Spleen (tissue), 11 donors: Measurements from ENCODE around the gene TBX10. TPM values are rescaled to one million over a fixed set of nuclear protein-coding genes. Genes with fewer than 3 reads are reported as not detected.

ENCODE experiments used
- polyA plus RNA-seq, 3 donors: library from polyadenylated mRNA; stranded (reverse); fragments of 200-250 nt; gene quantifications; one replicate each; pipeline ENCODE4 v1.2.1, GENCODE V29; 2013
- small RNA-seq, 4 donors: library from RNA; depleted of rRNA; stranded (forward); fragments of <200 nt; gene quantifications; one replicate each; pipeline ENCODE3, GENCODE V24; 2016
- total RNA-seq, 7 donors: library from RNA; depleted of rRNA in 3 of 7; stranded (reverse); fragments of >200 nt in 3 of 7; fragmentation: NEBNext Ultra II Directional in 4 of 7; extraction: Animal tissue kit (Norgen Biotek cat#: 25700) in 4 of 7; gene quantifications; one replicate each; pipeline versions ENCODE4 v1.1.0 to v1.2.1, GENCODE V29; 2016 to 2021
- donor health status: healthy with polysubstance abuse.
- donor health status: DM: no; HTN: no; CAD: no; lungs with moderate emphysema.
- donor health status: DM: no; HTN: no; CAD: no.
- donor health status: Bipolar disorder and iron deficiency.
- donor health status: healthy.
- donor health status: DM: no; HTN: no; CAD: no.
- donor health status: DM: yes; HTN: yes; CAD: no.

The TBX10 gene
- total and polyA plus RNA-seq, 10 donors, result 0.08 TPM; not detected in 9

Small RNAs within 50 kb of the gene (small RNA-seq; reads per million reads assigned to genes)
- 0 reads per million in 4 donors for gene AP003385.3
- 0 reads per million in 4 donors for gene RPL37P2

Other genes starting within 250 kb of the TBX10 start
- 10 to 100 TPM; 21.6 to 37.5 (median 29.7) TPM for gene RAD9A, start 247.8 kb downstream of the TBX10 start, total RNA-seq
- gene RAD9A, start 247.8 kb downstream of the TBX10 start, polyA plus RNA-seq, result 10 to 100 TPM; 18.2 to 44.8 (median 37.1) TPM
- 100 to 1,000 TPM; 147 to 192 (median 157) TPM for gene PPP1CA, start 237.9 kb downstream of the TBX10 start, total RNA-seq
- gene PPP1CA, start 237.9 kb downstream of the TBX10 start, polyA plus RNA-seq, result 100 to 1,000 TPM; 152 to 207 (median 170) TPM
- gene TBC1D10C, start 235.7 kb downstream of the TBX10 start, total RNA-seq, result 100 to 1,000 TPM in 4 of 7 donors, 10 to 100 TPM in 3; 66.3 to 132 (median 101) TPM
- gene TBC1D10C, start 235.7 kb downstream of the TBX10 start, polyA plus RNA-seq, result 100 to 1,000 TPM; 174 to 270 (median 196) TPM
- gene CARNS1, start 224.1 kb downstream of the TBX10 start, total RNA-seq, result 1 to 10 TPM; 1.9 to 4.4 (median 2.1) TPM
- 1 to 10 TPM; 1.0 to 2.0 (median 1.8) TPM for gene CARNS1, start 224.1 kb downstream of the TBX10 start, polyA plus RNA-seq
- gene RPS6KB2, start 211.3 kb downstream of the TBX10 start, total RNA-seq, result 10 to 100 TPM; 51.5 to 65.4 (median 55.4) TPM
- 10 to 100 TPM; 39.5 to 95.0 (median 53.8) TPM for gene RPS6KB2, start 211.3 kb downstream of the TBX10 start, polyA plus RNA-seq
- gene PTPRCAP, start 202.1 kb downstream of the TBX10 start, total RNA-seq, result 100 to 1,000 TPM; 119 to 278 (median 187) TPM
- 100 to 1,000 TPM; 410 to 557 (median 479) TPM for gene PTPRCAP, start 202.1 kb downstream of the TBX10 start, polyA plus RNA-seq
- gene CORO1B, start 196.3 kb downstream of the TBX10 start, total RNA-seq, result 100 to 1,000 TPM in 4 of 7 donors, 10 to 100 TPM in 3; 68.1 to 143 (median 117) TPM
- gene CORO1B, start 196.3 kb downstream of the TBX10 start, polyA plus RNA-seq, result 10 to 100 TPM; 40.5 to 70.8 (median 53.7) TPM
- gene GPR152, start 187.0 kb downstream of the TBX10 start, total RNA-seq, result not detected
- under 1 TPM in 1 of 3 donors, not detected in 2; 0.10 TPM for gene GPR152, start 187.0 kb downstream of the TBX10 start, polyA plus RNA-seq
- 10 to 100 TPM; 12.7 to 27.3 (median 21.3) TPM for gene CABP4, start 184.4 kb downstream of the TBX10 start, total RNA-seq
- 1 to 10 TPM; 2.6 to 6.2 (median 3.0) TPM for gene CABP4, start 184.4 kb downstream of the TBX10 start, polyA plus RNA-seq
- 100 to 1,000 TPM in 3 of 7 donors, 10 to 100 TPM in 4; 48.5 to 192 (median 66.6) TPM for gene TMEM134, start 170.5 kb downstream of the TBX10 start, total RNA-seq
- 100 to 1,000 TPM in 1 of 3 donors, 10 to 100 TPM in 2; 94.6 to 123 (median 95.1) TPM for gene TMEM134, start 170.5 kb downstream of the TBX10 start, polyA plus RNA-seq
- 10 to 100 TPM; 72.2 to 95.8 (median 88.1) TPM for gene AIP, start 156.7 kb downstream of the TBX10 start, total RNA-seq
- 100 to 1,000 TPM; 135 to 146 (median 141) TPM for gene AIP, start 156.7 kb downstream of the TBX10 start, polyA plus RNA-seq
- gene PITPNM1, start 134.4 kb downstream of the TBX10 start, total RNA-seq, result 10 to 100 TPM; 42.5 to 86.9 (median 74.9) TPM
- gene PITPNM1, start 134.4 kb downstream of the TBX10 start, polyA plus RNA-seq, result 10 to 100 TPM; 17.8 to 67.0 (median 29.2) TPM
- gene CDK2AP2, start 131.6 kb downstream of the TBX10 start, total RNA-seq, result 10 to 100 TPM; 32.9 to 49.9 (median 40.9) TPM
- 10 to 100 TPM; 35.6 to 57.1 (median 51.0) TPM for gene CDK2AP2, start 131.6 kb downstream of the TBX10 start, polyA plus RNA-seq
- not detected for gene CABP2, start 116.3 kb downstream of the TBX10 start, total RNA-seq
- not detected for gene CABP2, start 116.3 kb downstream of the TBX10 start, polyA plus RNA-seq
- gene GSTP1, start 56.0 kb downstream of the TBX10 start, total RNA-seq, result 100 to 1,000 TPM; 211 to 338 (median 275) TPM
- 100 to 1,000 TPM; 310 to 399 (median 343) TPM for gene GSTP1, start 56.0 kb downstream of the TBX10 start, polyA plus RNA-seq
- gene NDUFV1, start 32.8 kb downstream of the TBX10 start, total RNA-seq, result 100 to 1,000 TPM; 145 to 258 (median 185) TPM
- gene NDUFV1, start 32.8 kb downstream of the TBX10 start, polyA plus RNA-seq, result 100 to 1,000 TPM; 132 to 257 (median 213) TPM
- 1 to 10 TPM; 2.7 to 7.9 (median 5.8) TPM for gene NUDT8, start 9.8 kb downstream of the TBX10 start, total RNA-seq
- gene NUDT8, start 9.8 kb downstream of the TBX10 start, polyA plus RNA-seq, result 1 to 10 TPM; 5.4 to 9.2 (median 6.5) TPM
- 1 to 10 TPM in 3 of 7 donors, under 1 TPM in 3, not detected in 1; 0.39 to 2.0 (median 0.98) TPM for gene ACY3, start 11.0 kb upstream of the TBX10 start, total RNA-seq
- 1 to 10 TPM; 1.1 to 5.7 (median 1.2) TPM for gene ACY3, start 11.0 kb upstream of the TBX10 start, polyA plus RNA-seq
- gene ALDH3B2, start 34.9 kb upstream of the TBX10 start, total RNA-seq, result not detected
- under 1 TPM in 1 of 3 donors, not detected in 2; 0.03 TPM for gene ALDH3B2, start 34.9 kb upstream of the TBX10 start, polyA plus RNA-seq